Measurements from ENCODE around the gene KLF7. TPM values are rescaled to one million over a fixed set of nuclear protein-coding genes. Genes with fewer than 3 reads are reported as not detected.

Gene KLF7
- total and polyA plus RNA-seq, 2 donors (not counting 3 experiments of a cell fraction or from before 2014, with no cell fraction given): 32.8 to 42.9 TPM

- no peaks in the 10 kb centered on the region for H3K36me3 ChIP-seq (ENCODE audit: control insufficient read depth in 2 of 2, extremely low read depth in 1 of 2, insufficient read depth in 2 of 2, low read length in 2 of 2)
- H3K4me2 ChIP-seq (ENCODE audit: insufficient read depth, low read length): peak overlapping the region; percentile 68
- FAIRE-seq (peak; percentile 78), DNase-seq (ENCODE audit: low read depth, low spot score) (peak; percentile 70)
- H4K20me1 ChIP-seq (replicated peaks; ENCODE audit: control insufficient read depth, extremely low read depth, insufficient read depth, low read length): no peaks in the 10 kb centered on the region
- H3K9me3 ChIP-seq (replicated peaks; ENCODE audit: control insufficient read depth, insufficient read depth, low read length): no peaks in the 10 kb centered on the region
- H3K4me3 ChIP-seq (replicated peaks in 1 of 3; ENCODE audit: insufficient read depth in 1 of 3, low read depth in 1 of 3, low read length in 3 of 3): peak overlapping the region in 2 of 3 experiments; percentile 2 to 12
- TF ChIP-seq GATA2 (IDR thresholded peaks at IDR 0.05; ENCODE audit: insufficient read depth, insufficient read length, low read depth, low read length): no peak
- peak; percentile 63 for TF ChIP-seq POLR2A (IDR thresholded peaks at IDR 0.05; ENCODE audit: low read depth, low read length)
- peak; percentile 40 for TF ChIP-seq POLR2AphosphoS5 (IDR thresholded peaks at IDR 0.05; ENCODE audit: insufficient read depth, low read depth, low read length)
- TF ChIP-seq MAX (IDR thresholded peaks at IDR 0.05; ENCODE audit: insufficient read depth, insufficient read length): no peak
- dilution Hi-C loops (cut with MboI; ENCODE audit: extremely low pct_ligation_motif_present, low sequenced_read_pairs): no loop called here
- ChIA-PET POLR2A (interaction anchor here (2.1 kb wide), 1 partner anchor 91 kb away, joined by 18 read pairs; the partner anchor contains the start of gene KLF7), CTCF (interaction anchor here (0.9 to 3.2 kb wide), 18 partner anchors 9 to 402 kb away, joined by 3 to 34 read pairs (median 4); partner anchors contain the start of gene KLF7)
- H2AFZ ChIP-seq (ENCODE audit: low read depth, low read length): no peak overlapping the region
- no peaks in the 10 kb centered on the region for H3K79me2 ChIP-seq (ENCODE audit: control insufficient read depth, insufficient read depth, low read length)
- H3K27me3 ChIP-seq (ENCODE audit: control insufficient read depth in 2 of 2, insufficient read depth in 2 of 2, low read length in 2 of 2): no peaks in the 10 kb centered on the region
- intact Hi-C loops (cut with micrococcal nuclease): loop anchor here (1.0 to 5.0 kb wide), 7 partner anchors 61 to 399 kb away; no protein-coding TSS in a partner anchor
- no peaks in the 10 kb centered on the region for H3K9me1 ChIP-seq (replicated peaks; ENCODE audit: control insufficient read depth, extremely low read depth, insufficient read depth, low read length)
- peak overlapping the region; percentile 34 for H3K9ac ChIP-seq (replicated peaks; ENCODE audit: extremely low read depth, insufficient read depth, low read length)
- BruUV-seq (replicated peaks): no TSS peak
- H3K27ac ChIP-seq (ENCODE audit: insufficient read depth, low read depth, low read length): peak overlapping the region; percentile 22
- H3K4me1 ChIP-seq (ENCODE audit: control insufficient read depth, extremely low read depth, insufficient read depth, low read length): peaks cover 23% of the 10 kb centered on the region
Measured at GRCh38 chr2:207073801-207074678, 91.7 kb downstream of the KLF7 start.

GRCh38 chr2:207073412-207073800 is 92.3 kb downstream of the KLF7 start:
- Histone ChIP-seq H3K27me3 (ENCODE audit: control insufficient read depth in 2 of 2, insufficient read depth in 2 of 2, low read length in 2 of 2) (no peaks in the 10 kb centered on the region), H2AFZ (ENCODE audit: low read depth, low read length) (no peak overlapping the region), H3K9ac (replicated peaks; ENCODE audit: extremely low read depth, insufficient read depth, low read length) (no peak overlapping the region), H3K9me3 (replicated peaks; ENCODE audit: control insufficient read depth, insufficient read depth, low read length) (no peaks in the 10 kb centered on the region), H3K79me2 (ENCODE audit: control insufficient read depth, insufficient read depth, low read length) (no peaks in the 10 kb centered on the region), H3K9me1 (replicated peaks; ENCODE audit: control insufficient read depth, extremely low read depth, insufficient read depth, low read length) (no peaks in the 10 kb centered on the region), H3K27ac (ENCODE audit: insufficient read depth, low read depth, low read length) (no peak overlapping the region), H3K4me2 (ENCODE audit: insufficient read depth, low read length) (peak overlapping the region; percentile 68), H4K20me1 (replicated peaks; ENCODE audit: control insufficient read depth, extremely low read depth, insufficient read depth, low read length) (no peaks in the 10 kb centered on the region), H3K4me3 (replicated peaks in 1 of 3; ENCODE audit: insufficient read depth in 1 of 3, low read depth in 1 of 3, low read length in 3 of 3) (no peak overlapping the region), H3K36me3 (ENCODE audit: control insufficient read depth in 2 of 2, extremely low read depth in 1 of 2, insufficient read depth in 2 of 2, low read length in 2 of 2) (no peaks in the 10 kb centered on the region), H3K4me1 (ENCODE audit: control insufficient read depth, extremely low read depth, insufficient read depth, low read length) (peaks cover 23% of the 10 kb centered on the region)
- POLR2A ChIA-PET: interaction anchor here (2.1 kb wide), 1 partner anchor 92 kb away, joined by 18 read pairs; the partner anchor contains the start of gene KLF7
- FAIRE-seq: no peak
- no TSS peak for BruUV-seq (replicated peaks)
- intact Hi-C loops (cut with micrococcal nuclease): loop anchor here (5.0 kb wide), 1 partner anchor 259 kb away; no protein-coding TSS in a partner anchor
- no peak for TF ChIP-seq POLR2A (IDR thresholded peaks at IDR 0.05; ENCODE audit: low read depth, low read length)
- no peak for TF ChIP-seq GATA2 (IDR thresholded peaks at IDR 0.05; ENCODE audit: insufficient read depth, insufficient read length, low read depth, low read length)
- TF ChIP-seq JUN (IDR thresholded peaks at IDR 0.05; ENCODE audit: borderline replicate concordance, insufficient read depth, insufficient read length, low read depth): no peak
- no peak for TF ChIP-seq MAX (IDR thresholded peaks at IDR 0.05; ENCODE audit: insufficient read depth, insufficient read length)
- TF ChIP-seq EZH2 (IDR thresholded peaks at IDR 0.05; ENCODE audit: borderline replicate concordance, low read depth, low read length, severe bottlenecking): no peak
- no peak for TF ChIP-seq POLR2AphosphoS5 (IDR thresholded peaks at IDR 0.05; ENCODE audit: insufficient read depth, low read depth, low read length)
- TF ChIP-seq FOS (IDR thresholded peaks at IDR 0.05; ENCODE audit: borderline replicate concordance, insufficient read depth, low read length): no peak
- TF ChIP-seq MYC (IDR thresholded peaks at IDR 0.05; ENCODE audit: low read depth, low read length): no peak
- no peak for TF ChIP-seq CTCF (IDR thresholded peaks at IDR 0.05; ENCODE audit: extremely low read depth in 1 of 2, insufficient read depth in 1 of 2, low read depth in 1 of 2, low read length in 2 of 2)
- DNase-seq (ENCODE audit: low read depth, low spot score): no peak
- dilution Hi-C loops (cut with MboI; ENCODE audit: extremely low pct_ligation_motif_present, low sequenced_read_pairs): no loop called here
- CTCF ChIA-PET: interaction anchor here (1.0 to 3.2 kb wide), 13 partner anchors 9 to 403 kb away, joined by 3 to 34 read pairs (median 7); partner anchors contain the start of gene KLF7
